GM19023 (cell line): ENCODE results near the gene ANKMY1.

Experiments
- ATAC-seq: cut with Tn5 transposase; IDR thresholded peaks from one replicate; pipeline ENCODE4 v1.9.1; 2021; ENCODE audit warnings: mild to moderate bottlenecking, moderate library complexity; ENCODE audit not compliant: unreplicated experiment

Gene ANKMY1

GRCh38 chr2:240581811-240582210 lies 24.0 kb upstream of the ANKMY1 start:
- no peak for ATAC-seq

DNA sequence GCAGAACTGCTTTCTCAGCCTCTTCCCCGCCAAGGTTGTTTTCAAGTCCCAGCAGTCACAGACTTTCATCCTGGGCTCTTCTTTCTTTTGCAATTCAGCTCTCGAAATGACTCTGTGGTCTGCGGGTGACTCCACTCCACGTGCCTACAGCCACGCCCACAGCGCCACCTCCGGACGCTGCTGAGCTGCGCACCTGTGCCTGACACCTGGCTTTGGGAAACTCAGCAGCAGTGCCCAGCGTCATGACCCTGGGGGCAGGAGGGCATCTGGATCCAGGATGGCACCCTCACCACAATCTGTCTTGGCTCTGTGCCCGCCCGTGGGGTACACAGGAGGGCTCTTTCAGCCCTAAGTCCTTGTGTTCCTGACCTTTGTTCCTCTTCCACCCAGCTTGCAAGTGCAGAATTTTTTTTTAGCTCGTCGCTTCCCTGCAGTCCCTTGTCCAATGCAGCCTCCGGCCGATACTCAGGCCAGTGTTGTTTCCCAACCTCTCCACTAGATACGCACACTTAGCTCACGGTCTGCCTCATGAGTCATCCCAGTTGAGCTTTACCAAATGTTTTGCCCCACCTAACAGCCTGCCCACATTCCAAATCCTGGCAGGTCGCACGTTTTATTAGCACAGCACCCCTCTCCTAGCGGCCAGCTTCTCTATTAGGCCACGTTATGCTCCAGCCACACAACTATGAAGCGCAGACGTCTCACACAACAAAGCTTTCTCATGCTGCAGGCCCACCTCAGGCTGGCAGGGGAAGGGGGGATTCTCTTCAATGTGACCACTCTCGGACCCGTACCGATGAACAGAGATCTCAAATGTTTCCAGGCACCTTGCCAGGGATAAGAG lies 22.2 kb upstream of the ANKMY1 start:
- no peak for ATAC-seq

- ATAC-seq, result no peak
Observed at GRCh38 chr2:240579071-240579762, 21.4 kb upstream of the ANKMY1 start.

GRCh38 chr2:240578488-240578887 lies 20.7 kb upstream of the ANKMY1 start:
- ATAC-seq, result no peak

DNA sequence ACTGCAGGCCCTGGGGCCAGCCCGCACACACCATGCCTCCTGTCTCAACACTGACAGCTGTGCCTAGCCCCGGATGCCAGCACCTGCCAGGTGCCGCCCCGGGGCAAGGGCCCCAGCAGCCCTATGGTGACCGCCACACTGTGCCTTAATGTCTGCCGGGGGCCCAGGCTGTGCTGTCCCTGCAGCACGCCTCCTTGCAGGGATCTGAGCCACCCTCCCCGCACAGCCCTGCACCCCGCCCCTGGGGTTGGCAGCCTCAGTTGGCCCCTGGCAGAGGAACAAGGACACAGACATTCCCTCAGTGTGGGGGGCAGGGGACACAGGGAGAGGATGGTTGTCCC lies 20.3 kb upstream of the ANKMY1 start:
- ATAC-seq, result no peak

- ATAC-seq, result no peak
Observed at GRCh38 chr2:240577281-240578109, 19.7 kb upstream of the ANKMY1 start.

DNA sequence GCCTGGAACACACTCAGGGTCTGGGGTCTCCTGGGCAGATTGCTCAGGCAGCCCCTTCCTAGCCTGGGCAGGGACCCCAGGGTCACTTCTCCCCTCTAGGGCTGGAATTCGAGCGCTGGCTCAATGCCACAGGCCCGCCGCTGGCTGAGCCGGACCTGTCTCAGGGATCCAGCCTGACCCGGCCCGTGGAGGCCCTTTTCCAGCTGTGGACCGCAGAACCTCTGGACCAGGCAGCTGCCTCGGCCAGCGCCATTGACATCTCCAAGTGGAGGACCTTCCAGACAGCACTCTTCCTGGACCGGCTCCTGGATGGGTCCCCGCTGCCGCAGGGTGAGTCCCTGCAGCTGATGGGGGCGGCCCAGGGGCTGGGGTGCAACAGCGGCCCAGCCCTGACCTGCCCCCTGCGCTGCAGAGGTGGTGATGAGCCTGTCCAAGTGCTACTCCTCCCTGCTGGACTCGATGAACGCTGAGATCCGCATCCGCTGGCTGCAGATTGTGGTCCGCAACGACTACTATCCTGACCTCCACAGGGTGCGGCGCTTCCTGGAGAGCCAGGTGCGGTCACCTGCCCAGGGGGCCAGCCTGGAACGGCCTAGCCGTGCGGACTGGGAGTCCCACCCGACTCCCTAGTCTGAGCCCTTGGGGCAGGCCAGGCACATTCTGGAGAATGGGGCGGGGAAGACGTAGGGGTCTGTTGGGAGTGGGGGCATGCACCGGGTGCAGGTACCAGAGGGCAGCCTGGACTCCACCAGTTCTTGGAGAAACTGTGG lies 18.8 kb upstream of the ANKMY1 start:
- no peak for ATAC-seq

- ATAC-seq, result no peak
Observed at GRCh38 chr2:240576036-240576435, 18.2 kb upstream of the ANKMY1 start.

DNA sequence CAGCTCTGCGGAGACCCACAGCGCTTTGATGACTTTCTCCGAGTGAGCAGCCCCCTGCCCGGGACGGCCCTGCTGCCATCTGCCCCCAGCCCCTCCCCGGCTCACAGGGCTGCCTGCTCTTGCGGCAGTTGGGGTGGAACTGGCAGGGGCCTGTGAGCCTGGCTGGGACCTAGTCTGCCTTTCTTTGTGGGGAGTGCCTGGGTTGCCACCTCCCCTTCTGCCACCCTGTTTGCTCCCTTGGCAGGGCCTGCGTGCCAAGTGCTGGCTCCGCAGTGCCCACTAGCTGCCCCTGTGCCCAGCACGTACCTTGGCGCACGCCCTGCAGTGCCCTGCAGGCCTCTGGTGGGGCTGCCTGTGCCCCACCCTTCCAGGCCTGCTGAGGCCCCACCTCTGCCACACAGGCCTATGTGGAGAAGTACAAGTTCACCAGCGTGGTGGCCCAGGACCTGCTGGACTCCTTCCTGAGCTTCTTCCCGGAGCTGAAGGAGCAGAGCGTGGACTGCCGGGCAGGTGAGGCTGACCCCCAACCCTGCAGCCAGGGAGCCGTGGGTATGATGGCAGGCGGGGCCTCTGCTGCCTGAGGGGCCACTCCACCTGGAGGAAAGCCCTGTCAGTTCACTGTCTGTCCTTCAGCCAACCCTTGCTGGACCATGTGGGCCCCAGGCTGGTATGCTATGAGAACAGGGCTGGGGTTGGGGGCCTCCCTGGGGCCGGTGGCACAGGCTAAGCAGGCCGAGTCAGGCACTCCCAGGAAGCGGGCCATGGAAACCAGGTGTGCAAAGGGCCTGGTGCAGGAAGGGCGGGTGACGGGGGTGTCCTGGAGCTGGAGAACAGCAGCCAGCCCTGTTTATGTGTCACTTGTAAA lies 17.5 kb upstream of the ANKMY1 start:
- ATAC-seq, result no peak

- ATAC-seq, result no peak
Observed at GRCh38 chr2:240574386-240575100, 16.8 kb upstream of the ANKMY1 start.

- ATAC-seq, result no peak
Observed at GRCh38 chr2:240573516-240574385, 16.0 kb upstream of the ANKMY1 start.

DNA sequence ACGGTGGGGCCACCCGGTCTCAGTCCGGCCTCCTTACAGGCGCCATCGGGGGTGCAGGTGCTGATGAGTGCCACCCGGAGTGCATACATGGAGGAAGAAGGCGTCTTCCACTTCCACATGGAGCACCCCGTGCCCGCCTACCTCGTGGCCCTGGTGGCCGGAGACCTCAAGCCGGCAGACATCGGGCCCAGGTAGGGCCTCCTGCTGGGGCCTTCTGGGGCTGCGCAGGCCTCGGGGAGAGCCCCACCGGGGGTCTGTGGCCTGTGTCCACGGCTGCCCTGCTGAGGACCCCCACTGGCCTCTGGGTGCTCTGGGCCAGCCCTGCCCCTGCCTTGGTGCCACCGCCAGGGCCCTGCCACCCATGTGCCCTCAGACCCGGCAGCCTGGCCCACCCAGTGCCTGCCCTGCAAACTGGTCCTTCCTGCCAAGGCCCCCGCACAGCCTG lies 15.3 kb upstream of the ANKMY1 start:
- ATAC-seq, result no peak

DNA sequence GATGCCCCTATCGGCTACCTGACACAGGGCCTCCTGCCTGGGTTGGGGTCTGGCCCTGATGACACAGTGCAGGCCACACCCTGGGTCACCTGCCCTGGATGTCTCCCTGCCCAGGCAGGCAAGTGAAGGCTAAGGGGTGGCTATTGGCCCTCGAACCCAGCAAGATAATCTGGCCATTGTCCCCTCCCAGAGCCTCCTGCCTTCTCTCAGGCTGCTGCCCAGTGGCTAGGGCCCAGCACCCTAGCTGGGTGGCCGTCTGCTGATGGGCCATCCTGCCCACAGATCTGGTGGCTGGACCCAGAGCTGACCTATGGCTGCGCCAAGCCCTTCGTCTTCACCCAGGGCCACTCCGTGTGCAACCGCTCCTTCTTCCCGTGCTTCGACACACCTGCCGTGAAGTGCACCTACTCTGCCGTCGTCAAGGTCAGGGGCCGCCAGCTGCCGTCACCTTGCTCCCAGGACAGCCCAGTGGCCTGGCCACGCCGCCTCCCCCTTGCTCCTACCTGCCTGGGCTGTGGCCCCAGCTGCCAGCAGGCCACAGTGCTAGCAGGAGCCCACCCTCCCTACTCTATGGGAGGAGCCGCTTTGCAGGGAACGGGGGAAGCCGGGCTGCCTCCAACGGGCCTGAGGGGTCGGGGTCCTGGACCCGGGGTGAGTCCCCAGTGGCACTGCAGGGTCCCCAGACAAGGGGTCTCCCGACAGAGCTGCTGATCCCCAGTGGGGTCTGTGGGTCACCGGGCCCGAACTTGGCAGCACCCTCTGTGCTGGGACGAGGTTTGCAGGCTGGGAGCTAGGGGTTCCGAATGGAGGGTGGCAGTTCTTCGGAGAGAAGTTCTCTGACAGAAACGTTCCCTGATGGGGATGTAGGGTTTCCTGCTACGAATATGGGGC lies 14.6 kb upstream of the ANKMY1 start:
- ATAC-seq, result no peak

DNA sequence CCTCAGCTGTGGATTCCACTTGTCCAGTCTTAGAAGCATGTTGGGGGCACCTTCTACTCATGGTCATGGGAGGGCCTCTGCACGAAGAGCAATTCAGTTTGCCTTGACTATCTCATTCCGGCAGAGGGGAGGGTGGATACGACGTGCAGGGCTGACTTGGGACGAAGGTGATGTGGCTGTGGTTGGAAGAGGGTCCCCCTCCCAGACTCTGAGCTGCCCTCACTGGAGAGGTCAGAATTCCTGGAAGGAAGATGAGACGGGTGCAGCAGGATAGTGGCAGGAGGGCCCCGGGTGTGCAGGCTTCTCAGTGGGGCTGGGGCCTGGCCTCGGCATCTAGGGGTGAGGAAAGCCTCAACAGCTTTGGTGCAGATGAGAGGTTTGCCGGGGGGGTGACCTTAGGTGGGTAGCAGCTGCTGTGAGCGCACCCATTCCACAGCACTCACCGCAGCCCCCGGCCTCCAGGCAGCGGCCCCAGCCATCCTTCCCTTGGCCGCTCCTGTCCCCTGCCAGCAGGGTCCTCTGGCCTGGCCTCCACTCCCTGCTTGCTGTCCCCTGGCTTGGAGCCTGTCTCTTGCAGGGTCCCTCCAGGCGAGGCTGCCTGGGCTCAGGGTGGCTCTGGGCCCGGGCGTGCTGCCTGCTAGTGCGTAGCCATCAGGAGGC lies 13.7 kb upstream of the ANKMY1 start:
- no peak for ATAC-seq

DNA sequence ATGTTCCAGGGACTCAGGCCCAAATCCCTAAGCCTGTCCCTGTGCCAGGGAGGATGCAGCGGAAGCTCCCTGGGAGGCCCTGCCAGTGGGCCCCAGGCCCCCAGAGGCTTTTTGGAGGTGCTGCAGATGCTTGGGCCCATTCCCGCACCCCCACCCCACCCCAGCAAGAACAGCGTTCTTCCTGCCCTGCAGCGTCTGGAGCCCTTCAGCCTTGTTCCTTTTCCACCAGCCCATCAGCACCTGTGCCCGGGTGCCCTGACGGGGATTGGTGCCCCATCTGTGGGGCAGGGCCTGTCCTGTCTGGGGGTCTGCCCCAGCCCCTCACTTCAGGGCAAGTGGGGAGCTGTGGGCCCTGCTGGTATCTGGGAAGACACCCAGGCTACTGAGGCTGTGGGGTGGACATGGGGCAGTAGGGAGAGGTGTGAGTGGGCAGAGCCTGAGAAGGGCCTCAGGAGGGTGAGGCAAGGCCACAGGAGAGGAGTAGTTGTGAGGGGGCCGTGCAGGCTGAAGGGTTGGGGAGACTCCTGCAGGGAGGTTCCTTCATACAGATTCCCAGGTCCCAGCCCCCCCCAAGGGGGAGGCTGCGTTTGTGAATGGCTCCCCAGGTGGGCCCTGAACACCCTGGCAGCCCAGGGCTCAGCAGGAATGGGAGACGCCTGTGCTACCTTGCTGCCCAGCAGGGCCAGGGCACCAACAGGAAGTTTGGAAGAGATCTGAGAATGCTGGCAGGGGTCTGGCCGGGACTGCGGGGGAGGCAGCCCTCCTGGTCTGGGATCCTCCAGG lies 12.9 kb upstream of the ANKMY1 start:
- no peak for ATAC-seq

- no peak for ATAC-seq
Observed at GRCh38 chr2:240569998-240570530, 12.3 kb upstream of the ANKMY1 start.
